ENCODE results near the gene HOXD13.

The HOXD13 gene

DNA sequence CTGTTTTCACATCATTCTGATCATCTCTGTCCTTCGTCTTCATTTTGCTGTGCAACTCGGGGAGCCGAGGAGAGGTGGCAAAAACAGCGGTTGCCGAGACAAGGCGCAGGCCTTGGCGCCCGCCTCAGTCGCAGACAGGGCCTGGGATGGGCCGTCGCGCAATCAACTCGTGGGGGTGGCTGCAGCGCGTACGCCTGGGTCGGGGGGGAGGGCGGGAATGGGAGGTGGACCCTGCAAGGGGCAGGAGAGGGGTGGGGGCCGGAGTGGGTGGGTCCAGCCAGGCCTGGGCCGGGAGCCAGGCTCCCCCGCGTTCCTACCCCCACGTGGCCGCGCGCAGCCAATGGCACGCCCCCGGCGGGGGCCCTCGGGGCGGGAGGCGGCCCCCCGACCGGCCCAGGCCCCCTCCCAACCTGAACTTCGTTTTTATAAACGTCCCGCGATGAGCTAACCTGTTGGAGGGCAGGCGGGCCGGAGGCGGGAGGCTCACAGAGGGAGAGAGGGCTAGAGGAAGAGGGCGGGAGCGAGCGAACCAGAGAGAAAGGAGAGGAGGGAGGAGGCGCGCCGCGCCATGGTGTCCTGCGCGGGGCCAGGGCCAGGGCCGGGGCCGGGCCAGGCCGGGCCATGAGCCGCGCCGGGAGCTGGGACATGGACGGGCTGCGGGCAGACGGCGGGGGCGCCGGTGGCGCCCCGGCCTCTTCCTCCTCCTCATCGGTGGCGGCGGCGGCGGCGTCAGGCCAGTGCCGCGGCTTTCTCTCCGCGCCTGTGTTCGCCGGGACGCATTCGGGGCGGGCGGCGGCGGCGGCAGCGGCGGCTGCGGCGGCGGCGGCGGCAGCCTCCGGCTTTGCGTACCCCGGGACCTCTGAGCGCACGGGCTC, at the start of gene HOXD13:
TSS of gene HOXD13 (plus strand) at position 452 of the 875 bp plus-strand sequence. CDS start at position 622, 170 bp downstream.
- no peak for DNase-seq

DNA sequence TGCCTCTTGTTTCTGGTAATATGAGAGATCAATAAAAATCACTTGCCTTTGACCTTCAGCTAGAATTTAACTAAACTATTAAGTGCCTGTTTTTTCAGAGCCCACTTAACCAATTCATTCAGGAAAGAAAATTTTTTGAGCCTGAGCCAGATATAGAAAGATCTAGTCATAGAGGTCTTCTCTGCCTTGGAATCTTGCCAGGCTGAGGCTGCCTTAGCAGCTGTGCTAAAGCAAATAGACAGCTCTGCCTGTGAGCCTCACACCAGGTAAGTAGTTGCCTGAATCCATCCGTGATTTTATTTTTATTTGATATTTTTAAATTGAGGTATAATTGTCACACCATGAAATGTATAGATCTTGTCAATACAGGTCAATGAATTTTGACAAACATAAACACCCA, 36.1 kb upstream of the HOXD13 start:
- peak; percentile 27 for DNase-seq

DNA sequence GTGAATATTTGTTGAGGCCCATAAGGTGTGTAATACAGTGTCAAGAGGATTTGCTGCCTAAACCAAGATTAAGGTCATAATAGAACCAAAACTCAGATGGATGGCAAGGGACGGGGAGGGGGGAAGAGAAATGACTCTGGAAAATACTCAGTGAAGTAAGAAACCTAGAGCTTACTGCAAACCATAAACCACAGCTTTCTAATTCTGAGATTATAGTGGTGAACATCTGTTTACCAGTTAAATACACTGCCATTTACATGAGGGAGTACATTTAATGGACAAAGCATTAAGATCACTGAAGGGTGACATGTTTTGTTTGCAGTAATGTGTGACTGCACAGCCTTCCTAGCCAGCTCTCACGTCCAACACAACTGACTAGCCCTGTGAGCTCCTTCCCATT, 28.6 kb upstream of the HOXD13 start:
- no peak for DNase-seq

DNA sequence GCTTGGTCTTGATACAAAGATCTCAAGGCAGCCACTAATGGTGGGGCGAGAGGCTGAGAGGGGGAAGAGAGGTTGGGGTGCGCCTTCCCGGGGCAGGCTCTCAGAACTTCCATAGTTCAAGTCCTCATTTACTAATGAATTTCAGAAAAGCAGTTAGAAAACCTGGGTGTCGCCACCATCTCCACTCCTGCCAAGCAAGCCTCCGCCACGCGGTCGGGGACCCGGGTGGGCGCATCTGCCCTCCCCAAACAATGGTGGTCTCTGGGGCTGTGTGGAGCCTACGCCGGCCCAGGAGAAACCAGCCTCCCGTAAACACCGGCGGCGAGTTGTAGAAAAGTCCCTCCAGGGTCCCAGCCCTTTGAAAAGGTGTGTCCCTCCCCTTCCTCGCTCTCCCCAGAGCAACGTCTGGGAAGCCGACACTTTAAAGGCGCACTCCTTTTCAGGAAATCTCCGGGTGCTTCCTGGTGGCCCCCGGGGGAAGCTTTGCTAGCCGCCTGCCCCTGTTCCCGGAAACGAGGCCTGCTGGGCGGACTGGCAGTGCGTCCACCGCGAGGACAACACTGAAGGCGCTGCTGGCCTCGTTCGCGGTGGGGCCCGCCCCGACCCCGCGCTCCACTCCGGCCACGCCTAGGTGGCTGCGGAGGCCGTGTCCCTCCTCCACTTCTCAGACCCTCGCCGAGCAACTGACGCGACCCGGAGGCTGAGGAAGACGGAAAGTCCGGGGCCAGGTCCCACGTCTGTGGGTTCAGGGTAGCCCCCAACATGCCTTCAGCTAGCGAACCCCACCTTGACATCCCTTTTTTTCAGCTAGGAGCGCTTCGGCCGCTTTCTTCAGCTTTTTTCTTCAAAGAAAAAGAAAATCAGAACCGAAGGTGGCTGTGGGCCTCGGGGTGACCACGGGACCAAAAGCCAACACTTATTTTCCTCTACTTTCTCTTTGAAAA, 25.6 kb upstream of the HOXD13 start:
- DNase-seq, result no peak

DNA sequence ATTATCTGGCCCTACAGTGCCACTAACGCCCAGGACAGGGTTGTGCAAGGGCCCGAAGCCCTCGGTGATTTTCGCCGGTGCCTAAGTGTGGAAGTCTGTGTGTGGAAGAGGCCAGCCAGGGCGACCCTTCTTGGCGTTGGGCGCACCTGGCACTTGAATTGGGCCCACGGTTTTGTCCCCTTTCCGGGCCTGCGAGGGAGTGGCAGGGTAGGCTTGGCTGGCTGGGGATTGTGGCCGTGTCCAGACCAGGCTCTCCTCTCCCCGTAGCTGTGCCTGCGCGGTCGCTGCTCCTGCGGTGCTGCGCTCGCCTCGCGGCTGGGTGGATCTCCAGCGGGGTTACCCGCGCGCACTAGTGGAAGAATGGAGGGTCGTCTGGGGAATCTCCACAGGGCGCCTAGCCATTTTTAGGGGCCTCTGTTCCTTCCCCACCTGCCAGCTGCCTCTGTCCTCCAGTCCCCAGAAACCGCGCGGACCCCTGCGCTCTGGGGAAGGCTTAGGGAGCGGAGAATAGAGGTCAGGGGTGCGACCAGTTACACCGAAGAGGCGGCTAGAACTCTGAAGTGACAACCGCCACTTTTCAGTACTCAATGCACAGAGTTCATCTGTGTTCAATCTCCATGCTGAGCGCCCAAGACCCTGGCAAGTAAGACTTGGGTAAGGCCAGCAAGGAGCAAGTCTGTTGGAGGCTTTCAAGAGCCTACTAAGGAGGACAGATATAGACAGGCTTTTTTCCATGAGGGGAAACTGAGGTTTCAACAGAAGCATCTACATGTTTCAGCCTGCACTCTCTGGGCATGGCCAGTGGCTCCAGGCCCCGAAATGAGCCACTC, 24.7 kb upstream of the HOXD13 start:
- DNase-seq, result no peak

DNA sequence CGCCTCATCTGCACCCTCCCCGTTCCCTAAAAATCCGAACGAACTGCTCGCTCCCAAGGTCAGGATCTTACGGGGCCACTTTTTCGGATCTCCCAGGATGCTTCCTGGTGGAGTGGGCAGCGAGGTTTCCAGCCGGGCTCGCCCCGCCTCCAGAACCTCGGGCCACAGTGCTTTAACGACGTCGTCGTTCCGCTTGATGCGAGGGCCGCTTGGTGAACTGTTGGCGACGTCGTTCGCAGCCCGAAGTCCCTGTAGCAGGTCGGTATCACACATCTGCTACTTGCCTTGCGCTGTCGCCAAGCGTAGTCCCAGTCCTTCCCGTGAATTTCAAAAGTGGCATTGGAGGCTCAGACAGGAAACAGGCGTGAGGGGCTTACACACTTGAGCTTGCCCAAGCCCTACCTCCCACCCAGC, 24.1 kb upstream of the HOXD13 start:
- no peak for DNase-seq

DNA sequence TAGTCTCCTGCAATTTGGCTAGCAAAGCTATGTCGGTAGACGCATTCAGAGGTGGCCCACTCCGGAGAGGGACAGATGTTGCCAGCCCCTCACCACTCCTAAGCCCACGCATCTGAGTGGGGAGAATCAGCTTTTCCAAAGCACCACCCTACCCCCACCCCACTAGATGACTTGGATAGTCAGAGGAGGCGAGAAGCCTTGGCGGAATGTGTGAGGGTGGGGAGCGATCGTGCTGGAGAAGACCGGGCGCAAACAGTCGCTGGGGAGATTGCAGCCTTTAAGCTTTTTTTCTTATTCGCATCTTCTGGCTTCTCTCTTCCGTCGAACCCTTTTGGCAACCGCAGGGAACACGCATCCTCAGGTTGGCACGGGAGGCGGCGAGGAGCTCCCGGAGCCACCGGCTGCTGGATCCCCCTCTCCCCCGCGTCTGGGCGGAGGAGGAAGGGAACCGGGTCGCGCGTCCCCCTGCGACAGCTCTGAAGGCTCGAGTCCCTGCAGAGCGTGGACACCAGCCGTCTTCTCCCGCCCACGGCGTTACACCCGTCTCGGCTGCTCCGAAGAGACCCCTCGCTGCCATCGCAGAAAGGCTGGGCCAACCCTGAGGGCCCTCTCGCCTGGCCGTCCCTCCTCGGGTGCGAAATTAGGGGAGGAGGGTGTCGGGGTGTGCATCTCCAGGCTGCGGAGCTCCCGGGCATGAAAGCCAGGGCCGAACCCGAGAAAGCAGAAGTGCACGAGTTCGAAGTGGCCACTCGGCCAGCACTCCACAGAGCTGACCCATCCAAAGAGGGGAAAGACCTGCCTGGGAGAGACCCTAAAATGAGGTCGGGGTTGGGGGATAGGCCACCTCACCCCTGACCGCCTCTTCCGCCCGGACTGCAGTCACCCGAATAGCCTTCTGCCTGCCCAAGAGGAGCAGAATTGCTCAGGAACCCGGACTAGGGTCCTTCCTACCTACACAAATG, 20.9 kb upstream of the HOXD13 start:
- DNase-seq, result no peak

DNA sequence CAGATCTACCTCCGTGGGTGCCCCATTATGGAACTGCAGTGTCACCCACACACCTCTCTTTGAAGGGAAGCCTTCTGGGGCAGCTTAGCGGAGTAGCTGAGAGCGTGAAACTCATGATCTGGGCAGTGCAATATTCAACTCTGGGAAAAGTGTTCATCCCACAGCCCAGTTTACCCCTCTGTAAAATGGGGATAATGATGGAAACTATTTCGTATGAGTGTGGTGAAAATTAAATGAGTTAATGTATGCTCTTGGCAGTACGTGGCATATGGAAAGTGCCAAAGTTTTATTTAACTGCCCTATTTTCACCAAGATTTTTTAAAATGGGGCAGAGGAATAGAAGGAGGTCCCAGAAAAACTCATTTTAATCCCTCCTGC, 20.2 kb upstream of the HOXD13 start:
- DNase-seq, result no peak

DNA sequence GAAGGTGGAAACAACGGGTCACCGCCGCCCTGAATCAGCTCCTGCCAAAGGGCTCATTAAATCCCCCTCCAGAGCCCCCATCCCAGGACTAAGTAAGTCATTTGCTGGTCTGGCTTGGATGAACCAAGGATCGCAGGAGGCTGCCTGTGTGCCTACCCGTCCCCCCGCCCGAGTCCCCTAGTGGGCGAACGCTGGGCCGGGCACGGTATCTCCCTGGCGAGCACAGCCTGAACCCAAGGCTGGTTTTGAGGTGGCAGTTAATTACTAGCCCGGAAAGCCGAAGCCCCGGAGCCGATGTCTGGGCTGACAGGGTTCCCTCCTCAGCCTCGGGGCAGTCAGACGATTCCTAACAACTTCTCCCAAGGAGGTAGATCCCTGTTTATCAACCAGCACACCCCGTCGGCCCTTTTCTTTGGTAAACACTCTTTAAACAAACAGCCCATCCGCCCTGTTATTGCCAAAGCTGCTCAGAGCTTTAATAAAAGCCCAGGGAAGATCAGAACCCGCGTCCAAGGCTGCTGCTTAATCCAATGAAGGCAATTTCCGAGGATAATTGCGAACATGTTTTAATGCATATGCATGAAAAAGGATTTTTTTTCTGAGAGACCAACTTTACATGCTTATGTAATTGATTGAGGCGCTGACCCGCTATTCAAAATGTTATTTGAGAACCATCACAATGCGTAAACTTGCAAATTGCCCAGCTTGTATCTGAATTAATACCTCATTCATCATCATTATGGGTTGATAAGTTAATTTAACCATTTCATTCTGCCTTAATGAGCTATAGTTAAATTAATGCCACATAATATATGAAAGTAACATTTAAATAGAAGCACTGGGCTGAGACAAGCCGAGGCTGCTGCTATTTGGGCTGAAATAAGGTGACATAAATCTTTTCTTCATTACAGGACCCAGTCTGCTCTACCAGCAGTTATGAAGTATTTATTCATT, 19.3 kb upstream of the HOXD13 start:
- DNase-seq, result no peak

DNA sequence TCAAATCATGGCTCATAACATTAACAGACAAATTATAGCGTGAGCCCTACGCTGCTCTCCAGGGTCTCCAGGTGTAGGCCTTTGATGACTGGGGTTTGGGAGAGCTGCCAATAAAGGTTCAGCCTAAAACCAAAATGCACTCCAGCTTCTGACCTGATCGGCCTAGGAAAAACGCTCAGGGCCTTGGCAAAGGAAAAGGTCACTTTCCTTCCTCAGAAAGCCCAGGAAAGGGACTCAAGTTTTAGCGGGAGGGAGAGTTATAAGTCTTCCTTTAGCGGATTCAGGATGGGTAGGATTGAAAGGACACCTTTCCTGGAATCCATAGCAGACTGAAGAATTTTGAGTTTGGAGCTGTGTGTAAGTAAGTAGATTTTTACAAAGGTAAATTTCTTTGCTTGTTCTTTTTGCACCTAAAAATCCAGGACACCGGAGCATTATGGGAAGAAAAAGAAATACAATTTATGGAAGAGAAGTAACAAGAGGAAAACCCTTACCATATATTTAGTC, 17.5 kb upstream of the HOXD13 start:
- no peak for DNase-seq

DNA sequence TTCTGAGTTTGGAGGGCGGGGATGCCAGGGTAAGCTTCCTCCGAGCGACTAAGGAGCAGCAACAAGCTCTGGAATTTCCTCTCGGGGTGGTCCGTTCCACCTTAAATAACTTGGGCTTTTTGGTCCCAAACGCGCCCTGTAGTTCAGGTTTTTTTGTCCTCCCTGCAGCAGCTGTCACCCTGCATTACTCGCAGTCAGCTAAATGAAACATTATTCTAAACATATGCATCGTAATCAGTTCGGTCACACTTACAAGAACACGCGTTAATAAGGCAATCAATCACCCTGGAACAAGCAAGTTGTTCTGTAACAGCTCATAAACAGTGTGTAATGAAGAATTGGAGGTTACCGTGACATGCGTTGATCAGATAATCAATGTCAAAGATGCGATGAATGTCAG, 17.0 kb upstream of the HOXD13 start:
- DNase-seq, result no peak

DNA sequence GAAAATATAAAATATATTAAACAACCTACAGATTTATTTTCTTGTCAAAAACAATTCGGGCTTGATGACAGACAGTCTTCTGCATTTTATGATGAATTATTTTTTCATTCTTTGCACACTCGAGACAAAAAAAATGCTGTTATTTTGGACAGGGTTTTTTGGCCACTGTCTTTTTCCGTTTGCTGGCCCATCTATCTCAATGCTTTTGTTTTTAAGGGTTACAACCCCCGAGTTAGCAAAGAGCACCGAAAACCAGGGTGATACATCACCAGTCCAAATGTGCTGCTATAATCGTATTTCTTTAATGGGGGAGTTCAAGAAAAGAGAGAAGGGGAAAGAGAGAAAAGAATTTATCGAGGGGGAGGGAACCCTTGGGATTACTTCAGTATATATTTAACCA, 16.5 kb upstream of the HOXD13 start:
- DNase-seq, result no peak

DNA sequence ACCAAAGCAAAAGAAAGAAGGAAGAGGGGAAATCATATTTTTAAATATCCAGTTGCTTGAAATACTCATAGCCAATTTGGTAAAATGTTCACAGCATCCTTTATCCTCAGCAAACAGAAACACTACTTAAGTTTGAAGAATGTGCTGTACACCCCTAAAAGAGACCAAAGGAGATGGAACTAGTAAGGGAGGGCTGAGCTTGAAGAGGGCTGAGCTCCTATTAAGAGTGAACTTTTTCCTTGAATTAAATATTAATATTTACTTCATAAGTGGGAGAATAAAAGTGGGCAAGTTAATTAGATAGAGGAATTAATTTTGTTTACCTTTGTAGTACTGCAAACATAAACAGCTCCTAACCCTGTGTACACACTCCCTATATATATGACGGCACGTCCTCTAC, 15.7 kb upstream of the HOXD13 start:
- no peak for DNase-seq

DNA sequence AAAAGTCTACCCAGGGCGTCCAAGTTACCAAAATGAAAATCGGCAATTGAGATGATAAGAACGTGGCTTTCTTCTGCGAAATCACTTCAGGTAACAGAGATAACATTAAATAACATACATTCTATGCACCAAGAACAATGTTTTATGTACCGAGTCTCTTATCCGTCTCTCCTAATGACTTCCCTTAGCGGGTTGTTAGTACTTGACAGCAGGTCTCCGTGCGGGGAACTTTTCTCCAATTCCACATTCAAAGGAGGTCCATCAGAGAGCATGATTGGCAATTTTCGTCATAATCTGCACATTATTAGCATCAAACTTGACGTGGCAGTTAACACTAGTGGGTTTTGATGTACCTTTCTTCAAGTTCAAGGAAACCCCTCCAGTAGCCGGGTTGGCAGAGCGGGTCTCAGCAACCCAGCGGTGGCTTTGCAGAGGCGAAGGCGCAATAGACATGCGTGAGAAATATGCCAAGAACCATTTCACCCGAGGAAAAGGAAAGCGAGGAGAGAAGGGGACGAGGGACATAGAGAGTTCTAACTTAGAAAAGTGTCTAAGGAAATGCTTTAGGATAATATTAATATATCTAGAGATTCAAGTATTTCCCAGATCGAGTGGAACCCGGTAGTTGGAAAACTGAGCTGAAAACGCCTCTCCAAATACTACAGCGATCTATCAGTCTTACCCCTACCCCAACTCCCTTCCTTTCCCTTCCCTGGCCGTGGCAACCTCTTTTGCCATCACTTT, 13.8 kb upstream of the HOXD13 start:
- DNase-seq, result no peak

DNA sequence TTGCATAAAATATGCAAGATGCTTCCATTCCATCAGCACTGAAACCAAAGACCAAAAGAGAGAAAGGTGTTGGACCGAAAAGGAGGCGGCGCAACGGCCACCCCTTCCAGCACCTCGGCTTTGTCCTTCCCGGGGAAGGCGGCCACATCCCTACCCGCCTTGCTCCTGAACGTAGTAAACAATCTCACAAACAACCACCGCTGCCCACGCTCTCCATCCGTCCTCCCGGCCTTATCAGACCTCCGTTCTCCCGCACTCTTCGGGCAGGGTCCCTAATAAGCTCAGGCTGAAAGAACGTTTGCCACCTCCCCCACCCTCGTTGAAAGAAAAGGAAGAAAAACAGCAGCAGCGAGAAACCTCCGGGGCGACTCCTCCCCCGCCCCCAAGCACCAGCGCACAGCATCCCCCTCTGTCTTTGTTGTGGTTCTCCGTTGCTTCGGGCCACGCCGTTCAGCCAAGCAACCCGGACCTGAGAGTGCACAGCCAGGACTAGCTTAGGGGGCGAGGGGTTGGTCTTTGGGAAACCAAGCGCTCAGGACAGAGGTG, 13.2 kb upstream of the HOXD13 start:
- DNase-seq, result no peak

DNA sequence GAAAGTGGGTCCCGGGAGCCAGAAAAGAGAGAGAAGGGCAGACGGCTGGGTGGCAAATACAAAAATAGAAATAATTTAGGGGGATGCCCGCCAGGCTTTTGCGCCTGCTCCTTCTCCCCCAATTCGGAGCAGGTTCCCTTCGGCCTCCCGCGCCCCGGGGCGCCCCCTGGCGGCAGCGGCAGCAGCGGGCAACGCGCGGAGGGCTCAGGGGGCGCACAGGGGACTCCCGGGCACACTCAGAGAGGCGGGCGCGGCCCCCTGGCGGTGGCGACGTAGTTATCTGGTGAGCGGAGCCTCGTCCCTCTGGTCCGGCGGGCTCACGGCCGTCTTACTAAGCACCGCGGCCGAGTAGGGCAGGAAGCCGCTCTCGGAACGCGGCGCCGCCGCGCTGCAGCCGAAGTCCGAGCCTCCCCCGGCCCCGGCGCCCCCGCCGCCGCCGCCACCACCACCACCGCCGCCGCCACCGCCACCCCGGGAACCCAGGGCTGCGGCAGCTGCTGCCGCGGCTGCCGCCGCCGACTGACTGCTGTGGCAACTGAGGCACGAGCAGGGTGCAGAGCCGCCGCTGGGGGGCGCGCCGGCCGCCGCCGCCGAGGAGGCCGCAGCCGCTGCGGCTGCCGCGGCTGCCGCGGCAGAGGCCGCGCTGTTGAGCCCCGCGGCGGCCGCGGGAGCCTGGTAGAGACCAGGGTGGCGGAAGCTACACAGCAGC, 12.5 kb upstream of the HOXD13 start:
- no peak for DNase-seq

DNA sequence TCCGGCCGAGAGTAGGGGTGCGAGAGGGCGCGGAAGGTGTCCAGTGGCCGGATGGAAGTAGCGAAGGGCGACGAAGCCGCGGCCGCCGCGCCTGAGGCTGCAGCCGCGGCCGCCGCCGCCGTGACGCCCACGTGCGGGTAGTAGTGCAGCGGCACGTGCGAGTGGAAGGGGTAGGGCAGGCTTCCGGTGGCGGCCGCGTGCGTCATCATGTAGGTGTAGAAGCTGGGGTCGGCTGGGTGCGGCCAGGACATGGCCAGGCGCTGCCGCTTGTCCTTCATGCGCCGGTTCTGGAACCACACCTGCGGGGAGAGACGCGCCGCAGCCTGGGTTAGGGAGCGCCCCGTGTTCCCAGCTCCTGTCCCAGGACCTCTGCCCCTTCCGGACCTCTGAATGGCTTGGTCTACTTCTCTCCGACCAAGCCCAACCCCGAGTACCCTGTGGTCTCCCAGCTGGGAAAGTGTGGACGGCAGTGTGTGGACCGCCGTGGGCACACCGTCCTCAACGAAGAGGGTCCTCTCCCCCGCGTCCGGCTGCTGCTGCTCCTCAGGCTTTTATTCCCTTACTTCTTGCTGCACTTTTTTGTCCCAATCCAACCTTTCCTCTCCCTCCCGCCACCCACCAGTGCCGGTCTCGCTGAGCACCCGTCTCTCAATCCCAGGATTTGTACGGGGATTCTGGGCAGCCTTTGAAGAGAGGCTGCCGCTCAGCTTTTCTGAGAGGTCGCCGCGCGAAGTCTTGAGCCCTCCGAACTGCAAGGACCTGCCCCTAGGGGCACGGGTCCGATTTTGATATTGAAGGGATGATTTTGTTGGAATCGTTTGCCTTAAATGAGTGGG, 11.8 kb upstream of the HOXD13 start:
- DNase-seq, result no peak
